HCT116 (cell line): Measurements from ENCODE around the gene RPS25.

Source experiments
- CTCF ChIP-seq, 3 experiments: fragments of 200-600 bp in 1 of 3; sonication (generic) in 1 of 3; IDR thresholded peaks in 2 of 3; conservative IDR thresholded peaks in 1 of 3; 2 replicates each; pipeline ENCODE4 v1.5.1; 2012 to 2017; ENCODE audit warnings: low read depth in 2 of 3, low read length in 2 of 3, antibody characterized with exemption in 1 of 3, borderline replicate concordance in 1 of 3, control low read depth in 1 of 3, mild to moderate bottlenecking in 1 of 3, mixed read lengths in 1 of 3, mixed run types in 1 of 3, moderate library complexity in 1 of 3; ENCODE audit not compliant: insufficient read depth in 1 of 3
- SIN3A ChIP-seq: IDR thresholded peaks from 2 replicates; pipeline ENCODE4 v1.6.1; 2012; ENCODE audit warnings: low read depth

GRCh38 chr11:119056421-119056999, 38.4 kb upstream of the RPS25 start:
- no peak for TF ChIP-seq SIN3A
- TF ChIP-seq CTCF (IDR thresholded peaks at IDR 0.05 in 2 of 3, conservative IDR thresholded peaks at IDR 0.05 in 1 of 3; ENCODE audit: borderline replicate concordance in 1 of 3, insufficient read depth in 1 of 3, low read depth in 2 of 3, low read length in 2 of 3) = no peak
